NB4 (cell line): ENCODE results near the gene MSI2.

Experiments
- DNase-seq: peaks from one replicate; pipeline ENCODE4 v3.0.0; 2010; ENCODE audit warnings: low read depth
- H3K4me3 ChIP-seq: one replicate; pipeline ENCODE4 v1.5.1; 2011; ENCODE audit warnings: mild to moderate bottlenecking, low read depth, low read length, moderate library complexity
- MAX ChIP-seq: IDR thresholded peaks from 2 replicates; pipeline ENCODE4 v1.6.1; 2011; ENCODE audit warnings: low read depth, low read length
- MYC ChIP-seq: IDR thresholded peaks from 2 replicates; pipeline ENCODE4 v1.6.1; 2011; ENCODE audit warnings: low read depth, low read length
- POLR2A ChIP-seq: IDR thresholded peaks from 2 replicates; pipeline ENCODE4 v1.6.1; 2011; ENCODE audit warnings: mild to moderate bottlenecking; ENCODE audit not compliant: insufficient read length; ENCODE audit errors: extremely low read depth
- TF ChIP-seq, protein P1 (sequence below): IDR thresholded peaks from one replicate; pipeline ENCODE4 v1.5.1; 2012; ENCODE audit warnings: low read depth, low read length

The MSI2 gene

GRCh38 chr17:57691939-57692338, 435.6 kb downstream of the MSI2 start:
- DNase-seq: no peak
- no peak for TF ChIP-seq POLR2A
- H3K4me3 ChIP-seq: no peak overlapping the region

GRCh38 chr17:57692770-57693169, 436.4 kb downstream of the MSI2 start:
- no peak for DNase-seq
- TF ChIP-seq MYC (no peak), POLR2A (no peak), MAX (no peak)
- TF ChIP-seq, protein P1, sequence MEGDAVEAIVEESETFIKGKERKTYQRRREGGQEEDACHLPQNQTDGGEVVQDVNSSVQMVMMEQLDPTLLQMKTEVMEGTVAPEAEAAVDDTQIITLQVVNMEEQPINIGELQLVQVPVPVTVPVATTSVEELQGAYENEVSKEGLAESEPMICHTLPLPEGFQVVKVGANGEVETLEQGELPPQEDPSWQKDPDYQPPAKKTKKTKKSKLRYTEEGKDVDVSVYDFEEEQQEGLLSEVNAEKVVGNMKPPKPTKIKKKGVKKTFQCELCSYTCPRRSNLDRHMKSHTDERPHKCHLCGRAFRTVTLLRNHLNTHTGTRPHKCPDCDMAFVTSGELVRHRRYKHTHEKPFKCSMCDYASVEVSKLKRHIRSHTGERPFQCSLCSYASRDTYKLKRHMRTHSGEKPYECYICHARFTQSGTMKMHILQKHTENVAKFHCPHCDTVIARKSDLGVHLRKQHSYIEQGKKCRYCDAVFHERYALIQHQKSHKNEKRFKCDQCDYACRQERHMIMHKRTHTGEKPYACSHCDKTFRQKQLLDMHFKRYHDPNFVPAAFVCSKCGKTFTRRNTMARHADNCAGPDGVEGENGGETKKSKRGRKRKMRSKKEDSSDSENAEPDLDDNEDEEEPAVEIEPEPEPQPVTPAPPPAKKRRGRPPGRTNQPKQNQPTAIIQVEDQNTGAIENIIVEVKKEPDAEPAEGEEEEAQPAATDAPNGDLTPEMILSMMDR: no peak
- no peak overlapping the region for H3K4me3 ChIP-seq

- no peak for TF ChIP-seq POLR2A
- TF ChIP-seq MAX: no peak
- TF ChIP-seq MYC: no peak
- TF ChIP-seq, protein P1: no peak
- no peak for DNase-seq
- no peak overlapping the region for H3K4me3 ChIP-seq
These were observed 437.7 kb downstream of the MSI2 start for GRCh38 chr17:57694051-57694450.

DNA sequence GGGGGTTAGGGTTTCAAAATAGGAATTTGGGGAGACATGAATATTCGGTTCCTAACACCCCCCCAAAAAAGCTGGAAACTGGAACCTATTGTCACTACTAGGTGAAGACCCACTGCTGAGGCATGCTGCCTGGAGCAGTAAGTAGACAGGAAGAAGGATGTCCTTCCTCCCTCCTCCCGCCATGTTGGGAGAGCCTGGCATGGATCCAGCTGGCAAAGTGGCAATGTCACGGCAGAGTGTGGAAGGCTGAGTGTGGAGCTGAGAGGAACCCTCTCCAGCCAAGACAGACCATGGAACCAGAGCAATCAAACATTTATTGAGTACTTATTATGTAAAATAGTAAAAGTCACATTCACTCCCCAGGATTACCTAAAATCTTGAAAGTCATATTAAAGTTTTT, 439.7 kb downstream of the MSI2 start:
- H3K4me3 ChIP-seq: no peak overlapping the region
- TF ChIP-seq POLR2A (no peak), MYC (no peak), MAX (no peak)
- TF ChIP-seq, protein P1: no peak
- DNase-seq: no peak

- no peak for DNase-seq
- no peak overlapping the region for H3K4me3 ChIP-seq
- TF ChIP-seq MYC: no peak
- TF ChIP-seq, protein P1: no peak
- TF ChIP-seq POLR2A: no peak
- no peak for TF ChIP-seq MAX
These were observed 440.9 kb downstream of the MSI2 start for GRCh38 chr17:57697197-57697596.

- no peak overlapping the region for H3K4me3 ChIP-seq
- DNase-seq: peak; percentile 84
- TF ChIP-seq, protein P1: no peak
- TF ChIP-seq MAX: no peak
- TF ChIP-seq MYC: no peak
- TF ChIP-seq POLR2A: no peak
These were observed 441.8 kb downstream of the MSI2 start for GRCh38 chr17:57697891-57698711.
